Adrenal gland (tissue), 12 donors: ENCODE data around the gene SLC27A5. TPM values are rescaled to one million over a fixed set of nuclear protein-coding genes. Genes with fewer than 3 reads are reported as not detected.

Experiments
- DNase-seq, 7 donors: peaks; one replicate each; pipeline ENCODE4 v3.0.0-alpha.2; 2019 to 2020
- H3K27ac ChIP-seq, 5 donors: fragments of 200-600 bp; sonication (generic) in 4 of 5; 1 replicate in 3 of 5; 2 replicates in 2 of 5; pipeline versions ENCODE4 v1.5.1 to v1.8.0; 2016 to 2020; ENCODE audit warnings: mild to moderate bottlenecking in 1 of 5
- H3K27me3 ChIP-seq: fragments of 200-600 bp; 2 replicates; pipeline ENCODE4 v1.8.0; 2021
- H3K36me3 ChIP-seq, 2 donors: fragments of 200-600 bp; replicated peaks in 1 of 2; 1 replicate in 1 of 2; 2 replicates in 1 of 2; pipeline versions ENCODE4 v1.5.1 to v1.8.0; 2018 to 2022
- H3K4me1 ChIP-seq, 2 donors: fragments of 200-600 bp; replicated peaks in 1 of 2; 1 replicate in 1 of 2; 2 replicates in 1 of 2; pipeline versions ENCODE4 v1.5.1 to v1.8.0; 2018 to 2021
- H3K4me3 ChIP-seq, 4 donors: fragments of 200-600 bp; sonication (generic) in 3 of 4; one replicate each; pipeline ENCODE4 v1.5.1; 2016 to 2018
- H3K9me3 ChIP-seq, 3 donors: fragments of 200-600 bp; sonication (generic) in 1 of 3; replicated peaks in 1 of 3; 1 replicate in 2 of 3; 2 replicates in 1 of 3; pipeline versions ENCODE4 v1.5.1 to v1.8.0; 2016 to 2021
- CTCF ChIP-seq, 6 experiments: fragments of 450-650 bp in 4 of 6; fragments of 200-600 bp in 2 of 6; sonication (generic) in 1 of 6; IDR thresholded peaks; 1 replicate in 5 of 6; 2 replicates in 1 of 6; pipeline versions ENCODE4 v1.5.1 to v1.8.0; 2016 to 2021; ENCODE audit warnings: antibody characterized with exemption in 6 of 6, mild to moderate bottlenecking in 2 of 6, moderate library complexity in 1 of 6
- POLR2A ChIP-seq, 2 donors: fragments of 450-650 bp; IDR thresholded peaks; one replicate each; pipeline ENCODE4 v1.6.1; 2017; ENCODE audit warnings: antibody characterized with exemption in 2 of 2, mild to moderate bottlenecking in 2 of 2, moderate library complexity in 1 of 2
- WGBS, 4 donors: extraction: QIAGEN DNeasy Blood & Tissue Kit in 2 of 4; methylation state at CpG; one replicate each; pipeline versions ENCODE4 v1.1.5 to v1.1.7; 2013 to 2017; 5-methylcytosine and 5-hydroxymethylcytosine counted together
- intact Hi-C, 2 donors: fragments of 100-400 bp; cut with DNase I; formaldehyde crosslinking; loops; one replicate each; pipeline versions ENCODE4 v1.14.1 to v1.15.0; 2022 to 2023
- polyA plus RNA-seq, 3 donors: library from polyadenylated mRNA; stranded (reverse); fragments of 200-250 nt in 2 of 3; fragments of 350-450 nt in 1 of 3; fragmentation: Illumina TruSeq in 1 of 3; extraction: RNeasy Lipid Tissue Mini Kit (QIAGEN cat#74804) in 1 of 3; gene quantifications; one replicate each; pipeline ENCODE4 v1.2.3, GENCODE V29; 2013 to 2014
- total RNA-seq, 9 donors: library from RNA; depleted of rRNA in 4 of 9; stranded (reverse); fragments of >200 nt in 4 of 9; fragments of 120-200 nt in 1 of 9; fragmentation: NEBNext Ultra II Directional in 1 of 9; extraction: Animal tissue kit (Norgen Biotek cat#: 25700) in 1 of 9; gene quantifications; one replicate each; pipeline versions ENCODE4 v1.1.0 to v1.2.4, GENCODE V29; 2013 to 2023
- donor health status: healthy with polysubstance abuse.
- donor health status: Bipolar disorder and iron deficiency.
- donor health status: DM: yes; HTN: yes; CAD: no.
- donor health status: DM: no; HTN: no; CAD: no.
- donor health status: DM: no; HTN: no; CAD: no.
- donor health status: DM: yes; HTN: yes; CAD: no.

Gene SLC27A5
- total and polyA plus RNA-seq, 12 donors: 3.8 to 18.3 (median 9.1) TPM

- TF ChIP-seq POLR2A (IDR thresholded peaks at IDR 0.05): no peak
- Histone ChIP-seq H3K27ac (no peak overlapping the region), H3K27me3 (no peaks in the 10 kb centered on the region), H3K36me3 (no peaks in the 10 kb centered on the region), H3K9me3 (no peaks in the 10 kb centered on the region), H3K4me1 (peaks cover 17 to 19% of the 10 kb centered on the region in 2 donors), H3K4me3 (no peak overlapping the region)
- 75 to 86% (median 79%) methylated on average over 3 of the region's 3 CpGs for WGBS, 4 donors
- no peak for DNase-seq
- intact Hi-C loops: no loop called here
These were observed 10.9 kb upstream of the SLC27A5 start for GRCh38 chr19:58522709-58523108.

- intact Hi-C loops: no loop called here
- no peak for DNase-seq
- TF ChIP-seq CTCF (IDR thresholded peaks at IDR 0.05): no peak
- TF ChIP-seq POLR2A (IDR thresholded peaks at IDR 0.05): no peak
- 53 to 60% (median 56%) methylated on average over 4 of the region's 4 CpGs for WGBS, 4 donors
- H3K4me1 ChIP-seq: peaks cover 19 to 24% of the 10 kb centered on the region in 2 donors
- no peaks in the 10 kb centered on the region for H3K27me3 ChIP-seq
- no peaks in the 10 kb centered on the region for H3K9me3 ChIP-seq
- H3K36me3 ChIP-seq: peaks cover 0 to 7% of the 10 kb centered on the region in 2 donors
- no peak overlapping the region for H3K27ac ChIP-seq
- H3K4me3 ChIP-seq: no peak overlapping the region
These were observed 9.9 kb upstream of the SLC27A5 start for GRCh38 chr19:58521651-58522050.

GRCh38 chr19:58520257-58520599 is 8.4 kb upstream of the SLC27A5 start:
- WGBS, 4 donors: 8 to 14% (median 11%) methylated on average over 6 to 7 of the region's 7 CpGs
- no peaks in the 10 kb centered on the region for H3K27me3 ChIP-seq
- intact Hi-C loops: no loop called here
- H3K4me3 ChIP-seq: peak overlapping the region; percentile 7 to 82 (median 38)
- peak overlapping the region; percentile 0 to 98 (median 94) for H3K27ac ChIP-seq
- H3K4me1 ChIP-seq: peaks cover 19 to 24% of the 10 kb centered on the region in 2 donors
- H3K9me3 ChIP-seq: no peaks in the 10 kb centered on the region
- TF ChIP-seq POLR2A (IDR thresholded peaks at IDR 0.05) (no peak), CTCF (IDR thresholded peaks at IDR 0.05) (no peak)
- H3K36me3 ChIP-seq: peaks cover 0 to 16% of the 10 kb centered on the region in 2 donors
- no peak for DNase-seq

GRCh38 chr19:58519355-58520256 is 7.8 kb upstream of the SLC27A5 start, which contains the start of gene ZBTB45:
Gene ZBTB45 (minus strand): TSS chr19:58519810. CDS start chr19:58517673, 2,137 bp downstream.
- Histone ChIP-seq H3K9me3 (no peaks in the 10 kb centered on the region), H3K36me3 (peaks cover 0 to 16% of the 10 kb centered on the region in 2 donors), H3K27ac (peak within 1 kb of the TSS; percentile 78 to 98 (median 94)), H3K27me3 (no peaks in the 10 kb centered on the region), H3K4me3 (peak within 1 kb of the TSS; percentile 22 to 82 (median 38)), H3K4me1 (peaks cover 19 to 27% of the 10 kb centered on the region in 2 donors)
- WGBS, 4 donors: 0 to 1% (median 0%) methylated on average over 22 to 87 of the region's 87 CpGs
- DNase-seq: peak; percentile 90 to 97 (median 94)
- peak; percentile 47 to 92 (median 70) for TF ChIP-seq CTCF (IDR thresholded peaks at IDR 0.05)
- TF ChIP-seq POLR2A (IDR thresholded peaks at IDR 0.05): peak; percentile 52 to 57
- intact Hi-C loops: no loop called here
